Activated naive CD8-positive, alpha-beta T cell treated with anti-CD3 and anti-CD28 coated beads, Interleukin-2, amount 50 U/mL, for 16 hours (primary cell): ENCODE results near the gene VCP.

Experiments used
- DNase-seq: peaks from one replicate; pipeline ENCODE4 v3.0.0-alpha.2; 2020; ENCODE audit warnings: low read depth, low spot score

The VCP gene

GRCh38 chr9:35014517-35014916 is 57.9 kb downstream of the VCP start:
- DNase-seq, result no peak

- no peak for DNase-seq
Measured at GRCh38 chr9:35010351-35010958, 62.0 kb downstream of the VCP start.
